Occipital lobe (tissue), 2 donors: Measurements from ENCODE around the gene OR6B2. TPM values are rescaled to one million over a fixed set of nuclear protein-coding genes. Genes with fewer than 3 reads are reported as not detected.
"Not testable (repeated sequence)": the region's sequence is repeated elsewhere in the genome, so short reads cannot be mapped to it uniquely, and the experiment has no call there.

ENCODE experiments used
- DNase-seq: peaks from one replicate; lab custom pipeline; 2025; lab: John Stamatoyannopoulos, UW
- total RNA-seq: library from RNA; depleted of rRNA; stranded (reverse); fragments of >200 nt; gene quantifications from one replicate; pipeline ENCODE4 v1.2.3, GENCODE V29; 2014

Gene OR6B2
- not detected for total RNA-seq

- DNase-seq: no peak
These were observed at the start of gene OR6B2 for GRCh38 chr2:240030379-240031094. TSS of gene OR6B2 (minus strand) at chr2:240030429. CDS start at chr2:240030429, 0 bp downstream.

- no peak for DNase-seq
These were observed 48.4 kb upstream of the OR6B2 start for GRCh38 chr2:240078631-240079030.

- no peak for DNase-seq
These were observed 47.2 kb upstream of the OR6B2 start for GRCh38 chr2:240077442-240077841.

GRCh38 chr2:240074545-240074944 is 44.3 kb upstream of the OR6B2 start:
- DNase-seq: no peak

GRCh38 chr2:240070907-240071306 is 40.7 kb upstream of the OR6B2 start:
- no peak for DNase-seq

- no peak for DNase-seq
These were observed 39.6 kb upstream of the OR6B2 start for GRCh38 chr2:240069829-240070228.

GRCh38 chr2:240068193-240068592 is 38.0 kb upstream of the OR6B2 start:
- no peak for DNase-seq

- no peak for DNase-seq
These were observed 36.3 kb upstream of the OR6B2 start for GRCh38 chr2:240066489-240066888.

- DNase-seq: no peak
These were observed 34.7 kb upstream of the OR6B2 start for GRCh38 chr2:240064898-240065297.

GRCh38 chr2:240060977-240061591 is 30.9 kb upstream of the OR6B2 start:
- DNase-seq: no peak

GRCh38 chr2:240056678-240057077 is 26.4 kb upstream of the OR6B2 start:
- no peak for DNase-seq

- no peak for DNase-seq
These were observed 25.1 kb upstream of the OR6B2 start for GRCh38 chr2:240055177-240055917.

GRCh38 chr2:240053173-240054155 is 23.2 kb upstream of the OR6B2 start, which contains the start of gene OR6B3:
TSS of gene OR6B3 (minus strand) at chr2:240053521.
- no peak for DNase-seq

- no peak for DNase-seq
These were observed 22.3 kb upstream of the OR6B2 start for GRCh38 chr2:240052524-240052923.

GRCh38 chr2:240051697-240052096 is 21.5 kb upstream of the OR6B2 start:
- DNase-seq: no peak

- DNase-seq: no peak
These were observed 20.0 kb upstream of the OR6B2 start for GRCh38 chr2:240050278-240050677.

GRCh38 chr2:240048237-240048636 is 18.0 kb upstream of the OR6B2 start:
- DNase-seq: no peak

- no peak for DNase-seq
These were observed 14.9 kb upstream of the OR6B2 start for GRCh38 chr2:240045098-240045497.

GRCh38 chr2:240044096-240044495 is 13.9 kb upstream of the OR6B2 start:
- not testable (repeated sequence) for DNase-seq

GRCh38 chr2:240043279-240043989 is 13.2 kb upstream of the OR6B2 start:
- no peak for DNase-seq

- DNase-seq: no peak
These were observed 12.5 kb upstream of the OR6B2 start for GRCh38 chr2:240042740-240043139.
